BE2C (cell line): Measurements from ENCODE around the gene PAX7.

Source experiments
- DNase-seq: peaks from one replicate; pipeline ENCODE4 v3.0.0-alpha.2; 2020
- H3K27me3 ChIP-seq: fragments of 250-450 bp; sonication (Bioruptor Pico); 2 replicates; pipeline ENCODE4 v1.5.1; 2020; ENCODE audit warnings: mild to moderate bottlenecking
- H3K36me3 ChIP-seq: fragments of 250-450 bp; sonication (Bioruptor Pico); 2 replicates; pipeline ENCODE4 v1.5.1; 2020; ENCODE audit warnings: mild to moderate bottlenecking
- H3K4me1 ChIP-seq: fragments of 250-450 bp; sonication (Bioruptor Pico); 2 replicates; pipeline ENCODE4 v1.5.1; 2020
- H3K4me3 ChIP-seq: 2 replicates; pipeline ENCODE4 v1.5.1; 2011; ENCODE audit warnings: low read depth, low read length
- H3K9me3 ChIP-seq: fragments of 250-450 bp; sonication (Bioruptor Pico); 2 replicates; pipeline ENCODE4 v1.5.1; 2020
- TF ChIP-seq, protein P1 (sequence below): IDR thresholded peaks from 2 replicates; pipeline ENCODE4 v1.5.1; 2012; ENCODE audit warnings: mild to moderate bottlenecking, low read depth, low read length

PAX7 gene

DNA sequence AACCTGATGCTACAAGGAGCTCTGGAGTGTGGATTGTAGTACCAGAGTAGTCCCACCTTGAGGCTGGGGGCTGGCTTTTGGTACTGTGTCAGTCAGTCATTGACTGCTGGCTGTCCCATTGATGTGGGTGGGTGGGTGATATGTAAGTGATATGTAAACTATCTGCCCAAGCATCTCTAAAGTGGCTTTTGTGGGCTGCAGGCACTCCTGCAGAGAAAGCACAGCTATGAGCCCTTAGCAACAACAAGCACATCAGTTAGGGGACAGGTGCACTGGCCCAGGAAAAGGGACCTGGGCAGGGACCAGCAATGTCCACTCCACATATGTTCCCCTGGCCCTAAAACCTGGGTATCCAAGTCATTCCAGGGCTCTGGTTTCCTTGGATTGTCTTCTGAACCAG is 118.9 kb downstream of the PAX7 start:
- no peaks in the 10 kb centered on the region for H3K4me1 ChIP-seq
- H3K27me3 ChIP-seq = no peaks in the 10 kb centered on the region
- no peaks in the 10 kb centered on the region for H3K9me3 ChIP-seq
- TF ChIP-seq, protein P1, sequence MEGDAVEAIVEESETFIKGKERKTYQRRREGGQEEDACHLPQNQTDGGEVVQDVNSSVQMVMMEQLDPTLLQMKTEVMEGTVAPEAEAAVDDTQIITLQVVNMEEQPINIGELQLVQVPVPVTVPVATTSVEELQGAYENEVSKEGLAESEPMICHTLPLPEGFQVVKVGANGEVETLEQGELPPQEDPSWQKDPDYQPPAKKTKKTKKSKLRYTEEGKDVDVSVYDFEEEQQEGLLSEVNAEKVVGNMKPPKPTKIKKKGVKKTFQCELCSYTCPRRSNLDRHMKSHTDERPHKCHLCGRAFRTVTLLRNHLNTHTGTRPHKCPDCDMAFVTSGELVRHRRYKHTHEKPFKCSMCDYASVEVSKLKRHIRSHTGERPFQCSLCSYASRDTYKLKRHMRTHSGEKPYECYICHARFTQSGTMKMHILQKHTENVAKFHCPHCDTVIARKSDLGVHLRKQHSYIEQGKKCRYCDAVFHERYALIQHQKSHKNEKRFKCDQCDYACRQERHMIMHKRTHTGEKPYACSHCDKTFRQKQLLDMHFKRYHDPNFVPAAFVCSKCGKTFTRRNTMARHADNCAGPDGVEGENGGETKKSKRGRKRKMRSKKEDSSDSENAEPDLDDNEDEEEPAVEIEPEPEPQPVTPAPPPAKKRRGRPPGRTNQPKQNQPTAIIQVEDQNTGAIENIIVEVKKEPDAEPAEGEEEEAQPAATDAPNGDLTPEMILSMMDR = no peak
- DNase-seq = no peak
- H3K4me3 ChIP-seq = no peak overlapping the region
- no peaks in the 10 kb centered on the region for H3K36me3 ChIP-seq

DNA sequence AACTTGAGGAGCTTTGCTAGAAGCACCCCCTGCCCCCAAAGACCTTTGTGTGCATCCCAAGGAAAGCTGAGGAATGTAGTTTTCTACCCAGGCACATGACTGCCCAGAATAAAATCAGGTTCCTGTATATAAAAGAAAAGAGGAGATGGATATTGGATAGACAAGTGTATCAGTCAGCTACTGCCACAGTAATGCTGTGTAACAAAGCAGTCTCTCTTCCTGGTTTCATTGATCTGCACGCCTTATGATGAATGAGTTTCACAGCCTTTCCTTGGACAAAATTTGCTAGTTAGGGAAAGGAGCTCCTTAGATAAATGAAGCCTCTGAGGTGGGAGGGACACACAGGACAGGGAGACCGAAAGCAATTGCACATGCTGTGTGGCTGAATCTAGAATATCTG is 120.0 kb downstream of the PAX7 start:
- H3K9me3 ChIP-seq = no peaks in the 10 kb centered on the region
- no peak for DNase-seq
- H3K4me3 ChIP-seq = no peak overlapping the region
- no peaks in the 10 kb centered on the region for H3K27me3 ChIP-seq
- TF ChIP-seq, protein P1 = no peak
- no peaks in the 10 kb centered on the region for H3K36me3 ChIP-seq
- H3K4me1 ChIP-seq = no peaks in the 10 kb centered on the region

DNA sequence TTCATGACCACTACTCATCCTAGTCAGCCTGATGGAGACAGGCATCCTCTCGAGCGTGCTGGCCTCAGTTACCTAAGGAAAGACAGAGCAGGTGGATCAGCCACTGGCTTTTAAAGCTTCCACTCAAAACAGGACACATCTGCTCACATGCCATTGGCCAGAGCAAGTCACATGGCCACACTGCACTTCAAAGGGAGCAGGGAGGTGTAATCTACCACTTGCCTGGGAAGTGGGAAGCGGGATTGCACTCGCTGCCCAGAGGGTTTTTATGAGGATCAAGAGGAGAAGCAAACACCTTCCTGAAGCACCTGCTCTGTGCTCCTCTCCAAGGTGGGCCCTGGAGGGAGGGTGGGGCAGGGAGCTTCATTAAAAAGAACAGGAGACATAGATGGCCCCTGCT is 120.8 kb downstream of the PAX7 start:
- Histone ChIP-seq H3K27me3 (no peaks in the 10 kb centered on the region), H3K36me3 (no peaks in the 10 kb centered on the region), H3K4me1 (no peaks in the 10 kb centered on the region), H3K4me3 (no peak overlapping the region), H3K9me3 (no peaks in the 10 kb centered on the region)
- DNase-seq = no peak
- TF ChIP-seq, protein P1 = no peak

DNA sequence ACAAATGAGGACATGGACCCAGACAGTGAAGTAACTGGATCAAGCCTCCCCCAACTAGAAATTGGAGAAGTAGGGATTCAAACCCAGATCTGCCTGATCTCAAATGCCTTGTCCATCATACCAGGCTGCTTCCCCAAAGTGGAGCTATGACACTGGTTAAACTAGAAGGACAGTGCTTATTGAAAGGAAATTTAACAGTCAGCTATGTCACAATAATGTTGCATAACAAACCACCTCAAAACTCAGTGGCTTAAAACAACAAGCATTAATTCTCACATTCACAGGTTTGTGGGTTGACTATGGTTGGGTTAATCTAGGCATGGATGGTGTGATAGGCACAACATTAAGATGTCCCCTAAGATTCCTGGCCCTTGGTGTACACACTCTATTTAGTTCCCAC is 121.8 kb downstream of the PAX7 start:
- TF ChIP-seq, protein P1 = no peak
- Histone ChIP-seq H3K4me1 (no peaks in the 10 kb centered on the region), H3K27me3 (no peaks in the 10 kb centered on the region), H3K36me3 (no peaks in the 10 kb centered on the region), H3K9me3 (no peaks in the 10 kb centered on the region), H3K4me3 (no peak overlapping the region)
- DNase-seq = no peak

DNA sequence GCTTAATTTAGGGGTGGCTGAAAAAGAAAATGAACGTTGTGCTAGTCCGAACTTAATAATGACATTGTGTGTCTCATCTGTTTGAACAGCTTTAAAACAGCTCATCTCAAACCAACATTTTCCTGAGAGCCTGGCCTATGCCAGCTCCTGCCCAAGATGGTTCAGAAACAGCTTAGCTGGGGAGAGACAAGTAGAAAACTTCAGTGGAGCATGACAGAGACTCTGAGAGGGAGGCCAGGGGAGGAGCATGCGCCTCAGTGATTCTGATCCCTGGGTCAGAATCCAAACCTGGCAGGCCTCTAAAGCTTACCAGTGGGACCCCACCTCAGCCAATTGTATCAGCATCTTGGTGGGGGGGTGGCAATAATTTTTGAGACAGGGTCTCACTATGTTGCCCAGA is 129.5 kb downstream of the PAX7 start:
- no peaks in the 10 kb centered on the region for H3K4me1 ChIP-seq
- no peaks in the 10 kb centered on the region for H3K27me3 ChIP-seq
- no peak overlapping the region for H3K4me3 ChIP-seq
- TF ChIP-seq, protein P1 = no peak
- DNase-seq = no peak
- no peaks in the 10 kb centered on the region for H3K9me3 ChIP-seq
- H3K36me3 ChIP-seq = no peaks in the 10 kb centered on the region

DNA sequence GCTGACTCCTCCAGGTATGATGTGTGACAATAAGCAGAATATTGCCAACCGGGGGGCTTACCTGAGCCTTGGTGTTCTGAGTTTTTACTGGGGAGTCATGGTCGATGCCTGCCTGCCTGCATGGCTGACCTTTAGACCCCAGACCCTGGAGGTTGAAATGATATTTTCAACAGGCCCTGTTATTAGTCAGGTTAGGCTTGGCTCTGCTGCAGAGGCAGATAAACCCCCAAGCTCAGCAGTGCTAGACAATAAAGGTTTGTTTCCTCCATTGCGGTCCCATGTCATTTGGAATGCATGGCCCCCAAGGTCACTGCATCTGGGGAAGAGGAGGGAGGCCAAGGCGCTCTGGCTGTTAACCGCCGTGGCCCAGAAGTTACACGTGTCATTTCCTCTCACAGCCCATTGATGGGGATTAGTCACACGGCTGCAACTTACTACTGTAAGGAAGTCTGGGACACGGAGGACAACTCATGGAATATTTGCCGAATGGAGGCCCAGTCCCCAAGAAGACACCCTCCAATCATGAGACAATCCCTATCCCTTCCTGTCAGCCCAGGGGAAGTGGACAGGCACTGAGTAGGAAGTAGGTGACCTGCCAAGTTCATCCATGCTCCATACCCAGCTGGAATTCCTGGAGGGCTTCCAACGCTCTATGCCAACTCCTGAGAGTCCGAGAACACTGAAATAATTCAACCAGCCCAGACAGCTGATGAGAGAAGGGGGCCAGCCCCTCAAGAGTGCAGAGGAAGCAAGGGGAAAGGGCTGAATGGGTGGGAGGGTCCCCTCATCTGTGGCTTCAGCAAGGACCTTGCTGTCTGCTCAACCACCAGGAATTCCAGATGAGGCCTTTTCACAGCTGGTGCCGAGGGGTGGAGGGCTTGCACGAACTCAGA is 131.5 kb downstream of the PAX7 start:
- no peak for DNase-seq
- Histone ChIP-seq H3K4me3 (no peak overlapping the region), H3K36me3 (no peaks in the 10 kb centered on the region), H3K9me3 (no peaks in the 10 kb centered on the region), H3K4me1 (no peaks in the 10 kb centered on the region), H3K27me3 (no peaks in the 10 kb centered on the region)
- TF ChIP-seq, protein P1 = no peak
